GM23338 (cell line): ENCODE measurements around the gene NLRP6. TPM values are rescaled to one million over a fixed set of nuclear protein-coding genes. Genes with fewer than 3 reads are reported as not detected.

ENCODE experiments used
- ATAC-seq: fragments of 200-7000 bp; cut with Tn5 transposase; 3 replicates; pipeline ENCODE4 v1.9.1; 2020
- DNase-seq: peaks from one replicate; pipeline ENCODE4 v3.0.0-alpha.2; 2015; ENCODE audit warnings: low spot score
- H2AFZ ChIP-seq: fragments of 200-600 bp; sonication (generic); 2 replicates; pipeline ENCODE4 v1.8.0; 2016; ENCODE audit warnings: antibody characterized with exemption, mild to moderate bottlenecking, moderate library complexity
- H3F3A ChIP-seq: fragments of 200-600 bp; sonication (generic); replicated peaks from 2 replicates; pipeline ENCODE4 v1.8.0; 2017; ENCODE audit warnings: antibody characterized with exemption, mixed run types, low read depth
- H3K27ac ChIP-seq: fragments of 200-600 bp; sonication (generic); 2 replicates; pipeline ENCODE4 v1.6.1; 2016; ENCODE audit warnings: low read depth
- H3K27me3 ChIP-seq: fragments of 200-600 bp; sonication (generic); 2 replicates; pipeline ENCODE4 v1.8.0; 2016; ENCODE audit warnings: mild to moderate bottlenecking, mixed run types, moderate library complexity; ENCODE audit not compliant: insufficient read depth
- H3K36me3 ChIP-seq: fragments of 200-600 bp; sonication (generic); 2 replicates; pipeline ENCODE4 v1.8.0; 2016; ENCODE audit warnings: mild to moderate bottlenecking; ENCODE audit not compliant: insufficient read depth
- H3K4me1 ChIP-seq: fragments of 200-600 bp; sonication (generic); 2 replicates; pipeline ENCODE4 v1.8.0; 2016; ENCODE audit warnings: mild to moderate bottlenecking, moderate library complexity; ENCODE audit not compliant: insufficient read depth
- H3K4me2 ChIP-seq: fragments of 200-600 bp; sonication (generic); 2 replicates; pipeline ENCODE4 v1.7.1; 2017; ENCODE audit warnings: mixed run types
- H3K4me3 ChIP-seq: fragments of 200-600 bp; sonication (generic); 2 replicates; pipeline ENCODE4 v1.6.1; 2016; ENCODE audit warnings: mixed run types
- H3K79me2 ChIP-seq: fragments of 200-600 bp; sonication (generic); replicated peaks from 2 replicates; pipeline ENCODE4 v1.8.0; 2017; ENCODE audit warnings: mild to moderate bottlenecking; ENCODE audit not compliant: insufficient read depth
- H3K9me2 ChIP-seq: fragments of 200-600 bp; sonication (generic); 2 replicates; pipeline ENCODE4 v1.8.0; 2017; ENCODE audit not compliant: insufficient read depth
- H4K20me1 ChIP-seq: fragments of 200-600 bp; sonication (generic); replicated peaks from 2 replicates; pipeline ENCODE4 v1.8.0; 2017; ENCODE audit warnings: mild to moderate bottlenecking; ENCODE audit not compliant: insufficient read depth
- H3K27ac Mint-ChIP-seq: 2 replicates; pipeline ENCODE4 v1.8.0; 2020; ENCODE audit warnings: inconsistent platforms, mild to moderate bottlenecking, moderate library complexity, mixed read lengths
- H3K27me3 Mint-ChIP-seq: 3 replicates; pipeline ENCODE4 v1.8.0; 2022; ENCODE audit warnings: low read depth, mild to moderate bottlenecking, moderate library complexity, mixed read lengths, inconsistent platforms; ENCODE audit not compliant: insufficient read depth, poor library complexity
- H3K36me3 Mint-ChIP-seq: 3 replicates; pipeline ENCODE4 v1.8.0; 2021; ENCODE audit warnings: low read depth, mild to moderate bottlenecking, inconsistent platforms, moderate library complexity, mixed read lengths
- H3K4me1 Mint-ChIP-seq: 3 replicates; pipeline ENCODE4 v1.8.0; 2020; ENCODE audit warnings: mild to moderate bottlenecking, inconsistent platforms, mixed read lengths
- H3K4me3 Mint-ChIP-seq: 3 replicates; pipeline ENCODE4 v1.8.0; 2021; ENCODE audit warnings: moderate library complexity, mild to moderate bottlenecking, inconsistent platforms, mixed read lengths
- H3K9me3 Mint-ChIP-seq: 3 replicates; pipeline ENCODE4 v1.8.0; 2020; ENCODE audit warnings: moderate library complexity, mild to moderate bottlenecking, inconsistent platforms, mixed read lengths
- ETS1 ChIP-seq: IDR thresholded peaks from 2 replicates; pipeline ENCODE4 v1.6.1; 2016; ENCODE audit warnings: antibody characterized with exemption
- EZH2phosphoT487 ChIP-seq: fragments of 200-600 bp; sonication (generic); IDR thresholded peaks from one replicate; pipeline ENCODE4 v1.8.1; 2018; ENCODE audit warnings: antibody characterized with exemption; ENCODE audit not compliant: unreplicated experiment
- NANOG ChIP-seq: IDR thresholded peaks from 2 replicates; pipeline ENCODE4 v1.6.1; 2016; ENCODE audit warnings: antibody characterized with exemption, borderline replicate concordance
- ZNF331 ChIP-seq: fragments of 250-450 bp; sonication (Bioruptor Pico); IDR thresholded peaks from 2 replicates; pipeline ENCODE4 v1.5.0; 2020; ENCODE audit warnings: low read depth, mild to moderate bottlenecking, moderate library complexity
- ZNF462 ChIP-seq: fragments of 250-450 bp; sonication (Bioruptor Pico); IDR thresholded peaks from 2 replicates; pipeline ENCODE4 v1.5.0; 2020; ENCODE audit warnings: mild to moderate bottlenecking, moderate library complexity
- polyA plus RNA-seq: library from polyadenylated mRNA; unstranded; fragments of >200 nt; fragmentation: Nextera tagmentation; extraction: Ambion mirVana; gene quantifications from 2 replicates; pipeline ENCODE4 v1.2.1, GENCODE V29; 2016
- total RNA-seq: library from RNA; depleted of rRNA; stranded (reverse); fragments of >200 nt; shearing (Covaris generic); gene quantifications from 2 replicates; pipeline ENCODE4 v1.2.3, GENCODE V29; 2014

Gene NLRP6
- total and polyA plus RNA-seq, 2 experiments from 2014 or later = 0.15 to 0.73 TPM

GRCh38 chr11:298406-299065 is 20.3 kb downstream of the NLRP6 start (continued):
- TF ChIP-seq ZNF331 (CRISPR knock-in tag) = no peak
- no peak for TF ChIP-seq NANOG
- no peak for TF ChIP-seq ZNF462 (CRISPR knock-in tag)

GRCh38 chr11:299081-299891 is 21.1 kb downstream of the NLRP6 start, which contains the start of gene IFITM5:
TSS of gene IFITM5 (minus strand) at chr11:299526. CDS start at chr11:299490, 36 bp downstream.
- Mint-ChIP-seq H3K4me1 (peaks cover 38% of the 10 kb centered on the region), H3K9me3 (peaks cover 7% of the 10 kb centered on the region; the same call in 2 of the 3 replicates), H3K27me3 (peaks cover 27% of the 10 kb centered on the region), H3K36me3 (peaks cover 10% of the 10 kb centered on the region; the same call in 2 of the 3 replicates), H3K4me3 (no peak within 1 kb of the TSS; the same call in 2 of the 3 replicates), H3K27ac (no peak within 1 kb of the TSS)
- Histone ChIP-seq H3K79me2 (no peaks in the 10 kb centered on the region), H3K36me3 (no peaks in the 10 kb centered on the region), H3F3A (peaks cover 9% of the 10 kb centered on the region), H4K20me1 (no peaks in the 10 kb centered on the region), H3K4me1 (peaks cover 40% of the 10 kb centered on the region), H2AFZ (no peak within 1 kb of the TSS), H3K27me3 (no peaks in the 10 kb centered on the region), H3K4me3 (no peak within 1 kb of the TSS), H3K4me2 (peak within 1 kb of the TSS; percentile 65), H3K27ac (no peak within 1 kb of the TSS), H3K9me2 (no peaks in the 10 kb centered on the region)
- DNase-seq (no peak), ATAC-seq (no peak)
- TF ChIP-seq ETS1 (no peak), ZNF462 (CRISPR knock-in tag) (no peak), EZH2phosphoT487 (no peak), ZNF331 (CRISPR knock-in tag) (no peak)
